Testis (tissue), 3 donors: ENCODE measurements around the gene LSM3. TPM values are rescaled to one million over a fixed set of nuclear protein-coding genes. Genes with fewer than 3 reads are reported as not detected.

Experiments used
- DNase-seq: peaks from one replicate; pipeline ENCODE4 v3.0.0-alpha.2; 2019
- H3K27ac ChIP-seq, 2 donors: fragments of 200-600 bp; sonication (generic); one replicate each; pipeline ENCODE4 v1.5.1; 2019
- H3K27me3 ChIP-seq: fragments of 200-600 bp; sonication (generic); one replicate; pipeline ENCODE4 v1.5.1; 2019
- H3K36me3 ChIP-seq: fragments of 200-600 bp; sonication (generic); one replicate; pipeline ENCODE4 v1.5.1; 2017; ENCODE audit warnings: low read depth; ENCODE audit errors: missing control alignments
- H3K4me1 ChIP-seq: fragments of 200-600 bp; sonication (generic); one replicate; pipeline ENCODE4 v1.5.1; 2019
- H3K4me3 ChIP-seq, 2 donors: fragments of 200-600 bp; sonication (generic); one replicate each; pipeline ENCODE4 v1.5.1; 2017 to 2019
- H3K9me3 ChIP-seq: fragments of 200-600 bp; sonication (generic); one replicate; pipeline ENCODE4 v1.5.1; 2017
- CTCF ChIP-seq, 3 experiments: fragments of 450-650 bp in 2 of 3; fragments of 200-600 bp in 1 of 3; sonication (generic) in 1 of 3; IDR thresholded peaks; one replicate each; pipeline ENCODE4 v1.5.1; 2016 to 2019; ENCODE audit warnings: antibody characterized with exemption in 3 of 3, mild to moderate bottlenecking in 2 of 3, moderate library complexity in 1 of 3
- POLR2A ChIP-seq: fragments of 450-650 bp; IDR thresholded peaks from one replicate; pipeline ENCODE4 v1.6.1; 2017; ENCODE audit warnings: antibody characterized with exemption, mild to moderate bottlenecking, moderate library complexity
- WGBS, 2 donors: methylation state at CpG; one replicate each; pipeline ENCODE4 v1.1.5; 2018; 5-methylcytosine and 5-hydroxymethylcytosine counted together
- intact Hi-C: fragments of 100-400 bp; cut with DNase I; formaldehyde crosslinking; loops from one replicate; pipeline ENCODE4 v1.15.1; 2023; ENCODE audit warnings: low total_unique reads
- polyA plus RNA-seq: library from polyadenylated mRNA; stranded (reverse); fragments of 350-450 nt; fragmentation: Illumina TruSeq; extraction: RNeasy Lipid Tissue Mini Kit (QIAGEN cat#74804); gene quantifications from one replicate; pipeline ENCODE4 v1.2.3, GENCODE V29; 2014; ENCODE audit warnings: low read depth, low replicate concordance; ENCODE audit not compliant: insufficient read depth
- total RNA-seq, 2 donors: library from RNA; depleted of rRNA; stranded (reverse); fragments of >200 nt; gene quantifications; one replicate each; pipeline ENCODE4 v1.2.3, GENCODE V29; 2016

LSM3 gene
- total and polyA plus RNA-seq, 3 donors from 2014 or later = 13.6 to 21.2 (median 14.9) TPM

GRCh38 chr3:14138878-14139655 lies 39.5 kb upstream of the LSM3 start:
- H3K27me3 ChIP-seq = no peaks in the 10 kb centered on the region
- intact Hi-C loops = no loop called here
- no peaks in the 10 kb centered on the region for H3K36me3 ChIP-seq
- TF ChIP-seq POLR2A = no peak
- TF ChIP-seq CTCF (IDR thresholded peaks at IDR 0.05) = no peak
- no peak overlapping the region for H3K4me3 ChIP-seq
- no peak for DNase-seq
- 86 to 94% methylated on average over 11 to 14 of the region's 14 CpGs for WGBS, 2 donors
- no peak overlapping the region for H3K27ac ChIP-seq
- H3K4me1 ChIP-seq = peaks cover 3% of the 10 kb centered on the region
- no peaks in the 10 kb centered on the region for H3K9me3 ChIP-seq

- no peak for DNase-seq
- Histone ChIP-seq H3K36me3 (no peaks in the 10 kb centered on the region), H3K9me3 (no peaks in the 10 kb centered on the region), H3K27me3 (no peaks in the 10 kb centered on the region), H3K4me3 (no peak overlapping the region), H3K27ac (no peak overlapping the region), H3K4me1 (peaks cover 8% of the 10 kb centered on the region)
- TF ChIP-seq CTCF (IDR thresholded peaks at IDR 0.05) (no peak), POLR2A (no peak)
- intact Hi-C loops = no loop called here
- 76 to 84% methylated on average over 2 to 5 of the region's 5 CpGs for WGBS, 2 donors
Measured at GRCh38 chr3:14139771-14140170, 38.8 kb upstream of the LSM3 start.

- no peak for TF ChIP-seq CTCF (IDR thresholded peaks at IDR 0.05)
- no peak for TF ChIP-seq POLR2A
- H3K27ac ChIP-seq = no peak overlapping the region
- intact Hi-C loops = no loop called here
Measured at GRCh38 chr3:14140668-14141067, 37.9 kb upstream of the LSM3 start.

GRCh38 chr3:14141144-14141543 lies 37.5 kb upstream of the LSM3 start:
- Histone ChIP-seq H3K4me1 (peaks cover 12% of the 10 kb centered on the region), H3K9me3 (no peaks in the 10 kb centered on the region), H3K27me3 (no peaks in the 10 kb centered on the region), H3K36me3 (no peaks in the 10 kb centered on the region), H3K27ac (no peak overlapping the region), H3K4me3 (no peak overlapping the region)
- no peak for DNase-seq
- intact Hi-C loops = no loop called here
- WGBS, 2 donors = 57 to 65% methylated on average over 2 of the region's 2 CpGs
- TF ChIP-seq POLR2A (no peak), CTCF (IDR thresholded peaks at IDR 0.05) (no peak)

More at GRCh38 chr3:14140668-14141067, 37.9 kb upstream of the LSM3 start:
- no peaks in the 10 kb centered on the region for H3K9me3 ChIP-seq
- WGBS, 2 donors = 89 to 93% methylated on average over 2 of the region's 2 CpGs
- H3K27me3 ChIP-seq = no peaks in the 10 kb centered on the region
- H3K36me3 ChIP-seq = no peaks in the 10 kb centered on the region
- H3K4me3 ChIP-seq = no peak overlapping the region
- DNase-seq = no peak
- H3K4me1 ChIP-seq = peaks cover 12% of the 10 kb centered on the region
